ENCODE measurements around the gene ZZZ3.

ZZZ3 gene

DNA sequence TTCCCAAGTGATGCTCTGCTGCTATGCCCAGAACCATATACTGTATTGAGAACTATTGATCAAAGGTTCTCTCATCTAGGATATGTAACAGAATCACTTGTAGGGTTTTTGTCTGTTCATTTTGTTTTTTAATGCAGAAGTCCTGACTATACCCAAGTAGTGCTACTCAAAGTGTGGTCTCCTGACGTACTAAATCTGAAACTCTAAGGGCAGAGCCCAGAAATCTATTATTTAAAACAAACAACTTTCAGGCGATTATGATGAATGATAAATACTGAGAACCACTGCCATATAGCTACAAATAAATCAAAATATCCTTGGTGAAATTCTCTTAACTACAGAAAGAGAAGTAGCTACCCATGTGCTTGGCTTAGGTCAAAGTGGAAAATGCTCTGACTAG lies 10.1 kb downstream of the ZZZ3 start:
- POLR2A ChIA-PET (ENCODE audit: low non-redundant PET) = no interaction called here
- CTCF ChIA-PET = interaction anchor here (0.9 kb wide), 1 partner anchor 8 kb away, joined by 3 read pairs; no protein-coding TSS in a partner anchor
- no peak for DNase-seq (ENCODE audit: low spot score)
- no peak overlapping the region for H3K27ac ChIP-seq
- TF ChIP-seq, protein P1, sequence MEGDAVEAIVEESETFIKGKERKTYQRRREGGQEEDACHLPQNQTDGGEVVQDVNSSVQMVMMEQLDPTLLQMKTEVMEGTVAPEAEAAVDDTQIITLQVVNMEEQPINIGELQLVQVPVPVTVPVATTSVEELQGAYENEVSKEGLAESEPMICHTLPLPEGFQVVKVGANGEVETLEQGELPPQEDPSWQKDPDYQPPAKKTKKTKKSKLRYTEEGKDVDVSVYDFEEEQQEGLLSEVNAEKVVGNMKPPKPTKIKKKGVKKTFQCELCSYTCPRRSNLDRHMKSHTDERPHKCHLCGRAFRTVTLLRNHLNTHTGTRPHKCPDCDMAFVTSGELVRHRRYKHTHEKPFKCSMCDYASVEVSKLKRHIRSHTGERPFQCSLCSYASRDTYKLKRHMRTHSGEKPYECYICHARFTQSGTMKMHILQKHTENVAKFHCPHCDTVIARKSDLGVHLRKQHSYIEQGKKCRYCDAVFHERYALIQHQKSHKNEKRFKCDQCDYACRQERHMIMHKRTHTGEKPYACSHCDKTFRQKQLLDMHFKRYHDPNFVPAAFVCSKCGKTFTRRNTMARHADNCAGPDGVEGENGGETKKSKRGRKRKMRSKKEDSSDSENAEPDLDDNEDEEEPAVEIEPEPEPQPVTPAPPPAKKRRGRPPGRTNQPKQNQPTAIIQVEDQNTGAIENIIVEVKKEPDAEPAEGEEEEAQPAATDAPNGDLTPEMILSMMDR (conservative IDR thresholded peaks at IDR 0.05; ENCODE audit: low read depth) = no peak

DNA sequence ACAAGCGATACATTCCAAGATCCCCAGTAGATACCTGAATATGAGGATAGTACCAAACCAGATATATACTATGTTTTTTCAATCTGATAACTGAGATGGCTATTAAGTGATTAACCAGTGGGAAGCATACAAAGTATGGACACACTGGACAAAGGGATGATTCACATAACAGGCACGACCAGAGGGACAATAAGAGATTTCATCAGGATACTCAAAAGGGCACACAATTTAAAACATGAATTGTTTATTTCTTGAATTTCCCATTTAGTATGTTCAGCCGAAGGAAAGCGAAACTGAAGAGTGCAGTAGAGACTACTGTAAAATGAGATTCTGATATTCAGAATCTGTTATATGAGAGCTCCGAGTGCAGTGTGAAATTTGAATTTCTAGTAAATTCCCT lies 10.6 kb downstream of the ZZZ3 start:
- TF ChIP-seq, protein P1 (conservative IDR thresholded peaks at IDR 0.05; ENCODE audit: low read depth) = no peak
- DNase-seq (ENCODE audit: low spot score) = no peak
- CTCF ChIA-PET = no interaction called here
- POLR2A ChIA-PET (ENCODE audit: low non-redundant PET) = no interaction called here
- H3K27ac ChIP-seq = no peak overlapping the region

DNA sequence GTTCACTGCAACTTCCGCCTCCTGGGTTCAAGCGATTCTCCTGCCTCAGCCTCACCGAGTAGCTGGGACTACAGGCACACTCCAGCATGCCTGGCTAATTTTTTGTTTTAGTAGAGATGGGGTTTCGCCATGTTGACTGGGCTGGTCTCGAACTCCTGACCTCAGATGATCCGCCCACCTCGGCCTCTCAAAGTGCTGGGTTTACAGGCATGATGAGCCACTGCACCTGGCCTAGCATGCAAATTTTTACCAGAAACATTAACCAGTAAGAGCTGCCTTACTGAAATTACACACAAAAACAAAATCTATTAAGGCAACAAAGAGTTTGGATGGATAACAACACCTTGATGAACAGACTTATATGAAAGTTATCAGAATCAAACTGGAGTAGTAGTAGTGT lies 12.1 kb downstream of the ZZZ3 start:
- ChIA-PET CTCF (interaction anchor here (0.6 kb wide), 1 partner anchor 1387 kb away, joined by 3 read pairs; no protein-coding TSS in a partner anchor), POLR2A (ENCODE audit: low non-redundant PET) (no interaction called here)
- DNase-seq (ENCODE audit: low spot score) = no peak

DNA sequence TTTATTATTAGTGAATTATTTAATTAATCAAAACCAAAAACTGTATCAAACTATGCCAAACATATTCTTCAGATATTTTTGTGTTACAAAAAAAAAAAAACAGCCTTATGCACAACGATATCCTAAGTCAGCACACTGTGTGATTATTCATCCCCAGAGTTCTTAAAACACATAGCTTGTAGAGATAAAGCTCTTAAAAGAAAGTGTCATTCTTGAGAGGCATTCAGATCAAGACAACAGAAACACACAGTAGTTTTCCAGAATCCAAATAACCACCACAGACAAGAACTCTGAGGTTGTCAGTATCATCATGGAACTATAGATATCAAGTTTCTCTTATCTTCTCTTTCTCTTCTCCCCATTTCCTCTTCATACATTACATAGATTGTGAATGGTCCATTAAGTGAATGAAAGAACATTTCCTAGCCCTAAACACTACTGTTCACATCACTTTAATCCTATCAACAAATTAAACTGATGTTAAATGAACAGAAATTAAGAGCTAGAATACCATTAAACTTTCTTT lies 13.5 kb downstream of the ZZZ3 start:
- ChIA-PET POLR2A (ENCODE audit: low non-redundant PET) (no interaction called here), CTCF (interaction anchor here (0.6 to 1.2 kb wide), 2 partner anchors 22 to 36 kb away, joined by 4 to 9 read pairs; no protein-coding TSS in a partner anchor)
- DNase-seq (ENCODE audit: low spot score) = no peak
- TF ChIP-seq, protein P1 (conservative IDR thresholded peaks at IDR 0.05; ENCODE audit: low read depth) = no peak
- no peak overlapping the region for H3K27ac ChIP-seq

More for the DNA sequence above, 12.1 kb downstream of the ZZZ3 start:
- TF ChIP-seq, protein P1 (conservative IDR thresholded peaks at IDR 0.05; ENCODE audit: low read depth) = no peak
- H3K27ac ChIP-seq = no peak overlapping the region

- TF ChIP-seq, protein P1 (conservative IDR thresholded peaks at IDR 0.05; ENCODE audit: low read depth) = no peak
- CTCF ChIA-PET = interaction anchor here (0.6 to 0.9 kb wide), 3 partner anchors 8 to 36 kb away, joined by 3 read pairs; no protein-coding TSS in a partner anchor
- no peak overlapping the region for H3K27ac ChIP-seq
- POLR2A ChIA-PET (ENCODE audit: low non-redundant PET) = no interaction called here
- DNase-seq (ENCODE audit: low spot score) = no peak
Observed at GRCh38 chr1:77664939-77665516, 17.4 kb downstream of the ZZZ3 start.

DNA sequence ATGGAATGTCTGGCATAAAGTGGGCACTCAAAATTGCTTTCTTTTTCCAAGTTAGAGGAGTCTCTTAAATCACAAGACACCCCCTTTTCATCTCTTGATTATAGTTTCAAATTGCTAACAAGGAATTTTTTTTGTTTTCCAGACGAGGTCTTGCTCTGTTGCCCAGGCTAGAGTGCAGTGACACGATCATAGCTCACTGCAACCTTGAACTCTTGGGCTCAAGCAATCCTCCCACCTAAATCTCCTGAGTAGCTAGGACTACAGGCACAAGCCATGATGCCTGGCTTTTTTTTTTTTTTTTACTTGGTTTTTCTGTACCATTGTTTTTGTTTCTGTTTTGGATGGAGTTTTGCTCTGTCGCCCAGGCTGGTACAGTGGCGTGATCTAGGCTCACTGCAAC lies 20.8 kb downstream of the ZZZ3 start:
- DNase-seq (ENCODE audit: low spot score) = no peak
- H3K27ac ChIP-seq = no peak overlapping the region
- TF ChIP-seq, protein P1 (conservative IDR thresholded peaks at IDR 0.05; ENCODE audit: low read depth) = no peak
- CTCF ChIA-PET = no interaction called here
- POLR2A ChIA-PET (ENCODE audit: low non-redundant PET) = no interaction called here
